ENCODE results near the gene CACNA1G. TPM values are rescaled to one million over a fixed set of nuclear protein-coding genes. Genes with fewer than 3 reads are reported as not detected.

Gene CACNA1G
- total RNA-seq, 2 donors from 2014 or later, result 0.11 TPM; not detected in 1

DNA sequence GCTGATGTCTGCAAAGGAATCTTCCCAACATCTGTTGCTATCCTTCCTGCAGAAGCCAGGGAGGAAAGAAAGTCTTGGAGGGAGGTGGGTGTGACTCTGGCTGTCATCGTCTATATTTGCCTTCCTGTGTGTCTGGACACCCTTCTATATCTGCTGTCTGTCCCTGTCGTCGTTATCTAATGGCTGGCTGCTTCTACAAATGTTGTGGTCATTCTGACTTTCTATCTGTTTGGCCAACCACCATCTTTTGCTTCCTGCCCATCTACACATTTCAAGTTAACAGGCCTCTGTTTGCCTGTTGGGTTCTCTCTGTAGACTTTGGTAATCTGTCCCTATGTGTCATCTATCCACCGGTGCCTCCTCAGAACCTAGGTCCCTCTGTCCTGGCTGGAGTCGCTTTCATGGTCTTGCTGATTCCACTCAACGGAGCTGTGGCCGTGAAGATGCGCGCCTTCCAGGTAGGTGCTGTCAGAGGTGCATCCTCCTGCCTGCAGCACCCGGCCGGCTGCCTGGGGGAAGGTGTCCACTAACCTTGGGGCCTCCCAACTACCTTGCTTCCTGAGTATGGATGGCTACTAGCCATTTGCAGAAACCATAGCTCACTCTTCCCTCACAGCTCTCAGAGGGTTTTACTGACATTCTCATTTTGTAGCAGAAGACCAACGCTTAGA is 104.4 kb downstream of the CACNA1G start:
- Mint-ChIP-seq H3K4me3 (no peak overlapping the region), H3K27ac (no peak overlapping the region), H3K4me1 (peaks cover 18% of the 10 kb centered on the region), H3K36me3 (ENCODE audit: low read depth) (no peaks in the 10 kb centered on the region), H3K9me3 (no peaks in the 10 kb centered on the region), H3K27me3 (no peaks in the 10 kb centered on the region)
- ATAC-seq (replicated peaks), result no peak

DNA sequence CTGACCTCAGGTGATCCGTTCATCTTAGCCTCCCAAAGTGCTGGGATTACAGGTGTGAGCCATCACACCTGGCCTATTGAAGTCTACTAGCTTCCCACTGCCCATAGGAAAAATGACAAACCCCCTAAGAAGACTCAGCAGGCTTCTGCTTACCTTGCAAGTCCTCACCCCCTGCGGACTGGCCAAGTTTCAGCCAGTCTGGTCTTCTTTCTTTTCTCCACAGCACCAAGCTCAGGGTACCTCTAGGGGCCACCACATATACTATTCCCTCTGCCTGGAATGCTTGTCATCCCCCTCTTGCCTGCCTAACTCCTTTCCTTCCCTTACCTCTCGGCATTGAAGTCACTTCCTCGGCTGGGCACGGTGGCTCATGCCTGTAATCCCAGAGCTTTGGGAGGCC is 105.3 kb downstream of the CACNA1G start:
- ATAC-seq (replicated peaks), result no peak
- Mint-ChIP-seq H3K27me3 (no peaks in the 10 kb centered on the region), H3K36me3 (ENCODE audit: low read depth) (no peaks in the 10 kb centered on the region), H3K27ac (peak overlapping the region; percentile 19), H3K9me3 (no peaks in the 10 kb centered on the region), H3K4me1 (peaks cover 18% of the 10 kb centered on the region), H3K4me3 (no peak overlapping the region)

DNA sequence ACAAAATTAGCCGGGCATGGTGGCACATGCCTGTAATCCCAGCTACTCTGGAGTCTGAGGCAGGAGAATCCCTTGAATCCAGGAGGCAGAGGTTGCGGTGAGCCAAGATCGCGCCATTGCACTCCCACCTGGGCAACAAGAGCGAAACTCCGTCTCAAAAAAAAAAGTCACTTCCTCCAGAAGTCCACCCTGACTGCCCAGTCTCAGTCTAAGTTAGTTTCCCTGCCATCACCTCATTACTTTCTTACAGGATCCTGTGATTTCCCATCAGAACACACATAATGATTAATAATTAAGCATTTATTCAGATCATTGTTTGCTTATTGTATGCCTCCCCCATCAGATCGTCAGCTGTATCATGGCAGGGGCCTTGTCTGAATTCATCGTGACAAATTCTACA is 105.8 kb downstream of the CACNA1G start:
- H3K27ac Mint-ChIP-seq, result peak overlapping the region; percentile 19
- no peak for ATAC-seq (replicated peaks)
- peaks cover 14% of the 10 kb centered on the region for H3K4me1 Mint-ChIP-seq
- H3K36me3 Mint-ChIP-seq (ENCODE audit: low read depth), result no peaks in the 10 kb centered on the region
- no peak overlapping the region for H3K4me3 Mint-ChIP-seq
- H3K27me3 Mint-ChIP-seq, result no peaks in the 10 kb centered on the region
- no peaks in the 10 kb centered on the region for H3K9me3 Mint-ChIP-seq

DNA sequence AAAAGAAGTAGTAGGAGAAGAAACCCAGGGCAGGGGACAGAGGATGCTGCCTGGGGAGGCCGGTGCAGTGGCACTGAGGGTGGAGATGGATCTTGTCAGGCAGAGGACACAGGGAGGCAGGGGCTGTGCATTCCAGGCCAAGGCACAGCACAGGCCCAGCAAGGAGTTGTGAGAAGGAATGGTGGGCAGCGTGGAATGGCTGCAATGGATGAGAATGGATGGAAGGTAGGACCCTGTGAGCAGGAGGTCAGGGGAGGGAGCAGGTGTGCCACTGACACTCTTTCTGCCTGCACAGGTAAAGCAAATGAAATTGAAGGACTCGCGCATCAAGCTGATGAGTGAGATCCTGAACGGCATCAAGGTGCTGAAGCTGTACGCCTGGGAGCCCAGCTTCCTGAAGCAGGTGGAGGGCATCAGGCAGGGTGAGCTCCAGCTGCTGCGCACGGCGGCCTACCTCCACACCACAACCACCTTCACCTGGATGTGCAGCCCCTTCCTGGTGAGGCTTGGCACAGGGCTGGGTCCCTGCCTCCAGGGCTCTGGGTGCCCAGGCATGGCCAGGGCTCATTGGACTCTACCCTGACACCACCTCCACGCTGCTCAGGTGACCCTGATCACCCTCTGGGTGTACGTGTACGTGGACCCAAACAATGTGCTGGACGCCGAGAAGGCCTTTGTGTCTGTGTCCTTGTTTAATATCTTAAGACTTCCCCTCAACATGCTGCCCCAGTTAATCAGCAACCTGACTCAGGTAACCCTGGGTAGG is 106.9 kb downstream of the CACNA1G start:
- no peaks in the 10 kb centered on the region for H3K27me3 Mint-ChIP-seq
- no peaks in the 10 kb centered on the region for H3K9me3 Mint-ChIP-seq
- H3K27ac Mint-ChIP-seq, result peak overlapping the region; percentile 64
- peak overlapping the region; percentile 20 for H3K4me3 Mint-ChIP-seq
- H3K36me3 Mint-ChIP-seq (ENCODE audit: low read depth), result no peaks in the 10 kb centered on the region
- no peak for ATAC-seq (replicated peaks)
- peaks cover 5% of the 10 kb centered on the region for H3K4me1 Mint-ChIP-seq

DNA sequence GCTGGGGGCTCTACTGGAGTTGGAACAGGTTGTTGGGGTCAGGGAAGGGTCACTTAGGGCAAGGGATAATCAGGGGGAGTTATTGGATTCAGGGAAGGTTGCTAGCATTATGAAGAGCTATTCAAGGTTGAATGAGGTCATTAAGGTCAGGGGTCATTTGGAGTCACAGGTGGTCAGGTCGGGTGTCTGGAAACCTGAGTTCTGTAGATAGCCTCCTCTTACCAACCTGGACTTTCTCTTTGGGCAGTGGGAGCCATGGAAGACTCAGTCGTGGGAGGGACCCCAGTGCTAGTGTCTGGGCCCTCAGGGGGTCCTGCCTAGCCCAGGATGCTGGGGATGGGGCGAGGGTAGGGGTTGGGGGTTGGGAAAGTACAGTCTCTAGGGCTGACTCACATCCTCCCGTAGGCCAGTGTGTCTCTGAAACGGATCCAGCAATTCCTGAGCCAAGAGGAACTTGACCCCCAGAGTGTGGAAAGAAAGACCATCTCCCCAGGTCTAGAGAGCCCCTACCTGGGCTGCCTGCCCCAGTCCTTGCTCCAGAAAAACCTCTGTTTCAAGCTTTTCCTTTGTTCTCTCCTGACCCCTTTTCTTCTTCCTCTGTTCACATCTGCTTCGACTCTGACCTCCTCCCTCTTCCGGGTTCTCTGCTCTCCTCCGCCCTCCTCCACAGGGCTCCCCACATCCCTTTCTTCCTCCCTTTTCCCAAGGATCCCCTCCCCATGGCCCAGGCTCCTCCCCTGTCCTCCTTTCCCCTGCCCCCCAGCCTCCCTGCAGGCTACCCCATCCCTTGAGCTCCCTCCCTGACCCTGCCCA is 107.7 kb downstream of the CACNA1G start:
- no peaks in the 10 kb centered on the region for H3K9me3 Mint-ChIP-seq
- H3K36me3 Mint-ChIP-seq (ENCODE audit: low read depth), result no peaks in the 10 kb centered on the region
- H3K27me3 Mint-ChIP-seq, result no peaks in the 10 kb centered on the region
- H3K4me3 Mint-ChIP-seq, result peak overlapping the region; percentile 20
- H3K4me1 Mint-ChIP-seq, result peaks cover 5% of the 10 kb centered on the region
- peak overlapping the region; percentile 64 for H3K27ac Mint-ChIP-seq
- ATAC-seq (replicated peaks), result peak; percentile 40

DNA sequence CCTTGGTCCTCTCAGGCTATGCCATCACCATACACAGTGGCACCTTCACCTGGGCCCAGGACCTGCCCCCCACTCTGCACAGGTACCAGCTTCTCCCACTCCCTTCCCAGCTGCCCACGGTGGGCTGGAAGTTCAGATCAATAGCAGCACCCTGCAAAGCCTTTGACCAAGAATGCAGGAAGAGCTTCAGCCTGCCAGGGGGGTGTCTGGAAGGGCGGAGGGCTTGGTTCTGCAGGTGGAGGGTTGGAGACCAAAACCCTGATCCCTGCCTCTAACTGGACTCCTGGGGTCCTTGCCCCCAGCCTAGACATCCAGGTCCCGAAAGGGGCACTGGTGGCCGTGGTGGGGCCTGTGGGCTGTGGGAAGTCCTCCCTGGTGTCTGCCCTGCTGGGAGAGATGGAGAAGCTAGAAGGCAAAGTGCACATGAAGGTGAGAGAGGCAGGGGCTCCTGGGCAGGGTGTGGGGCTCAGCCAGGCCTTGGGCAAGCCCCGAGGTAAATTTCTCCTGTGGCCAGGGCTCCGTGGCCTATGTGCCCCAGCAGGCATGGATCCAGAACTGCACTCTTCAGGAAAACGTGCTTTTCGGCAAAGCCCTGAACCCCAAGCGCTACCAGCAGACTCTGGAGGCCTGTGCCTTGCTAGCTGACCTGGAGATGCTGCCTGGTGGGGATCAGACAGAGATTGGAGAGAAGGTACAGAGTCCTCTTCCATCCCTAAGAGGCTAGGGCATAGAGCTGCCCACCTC is 108.5 kb downstream of the CACNA1G start:
- peak; percentile 23 for ATAC-seq (replicated peaks)
- H3K9me3 Mint-ChIP-seq, result no peaks in the 10 kb centered on the region
- no peak overlapping the region for H3K4me3 Mint-ChIP-seq
- no peaks in the 10 kb centered on the region for H3K27me3 Mint-ChIP-seq
- no peaks in the 10 kb centered on the region for H3K36me3 Mint-ChIP-seq (ENCODE audit: low read depth)
- peak overlapping the region; percentile 64 for H3K27ac Mint-ChIP-seq
- H3K4me1 Mint-ChIP-seq, result peaks cover 5% of the 10 kb centered on the region

DNA sequence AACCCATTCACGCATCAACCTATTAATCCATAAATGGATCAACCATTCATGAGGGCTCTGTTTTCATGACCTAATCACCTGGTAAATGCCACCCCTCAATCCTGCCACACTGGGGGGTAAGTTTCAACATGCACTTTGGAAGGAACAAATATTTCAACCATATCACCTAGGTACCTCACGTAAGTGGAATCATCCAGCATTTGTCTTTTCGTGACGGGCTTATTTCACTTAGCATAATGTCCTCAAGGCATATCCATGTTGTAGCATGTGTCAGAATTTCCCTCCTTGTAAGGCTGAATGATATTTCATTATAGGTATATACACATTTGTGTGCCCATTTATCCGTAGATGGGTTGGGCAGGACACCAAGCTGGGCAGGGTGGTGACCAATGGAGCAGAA is 111.6 kb downstream of the CACNA1G start:
- H3K9me3 Mint-ChIP-seq, result no peaks in the 10 kb centered on the region
- peaks cover 5% of the 10 kb centered on the region for H3K4me1 Mint-ChIP-seq
- peaks cover under 1% of the 10 kb centered on the region for H3K27me3 Mint-ChIP-seq
- ATAC-seq (replicated peaks), result no peak
- no peak overlapping the region for H3K4me3 Mint-ChIP-seq
- no peaks in the 10 kb centered on the region for H3K36me3 Mint-ChIP-seq (ENCODE audit: low read depth)
- no peak overlapping the region for H3K27ac Mint-ChIP-seq

DNA sequence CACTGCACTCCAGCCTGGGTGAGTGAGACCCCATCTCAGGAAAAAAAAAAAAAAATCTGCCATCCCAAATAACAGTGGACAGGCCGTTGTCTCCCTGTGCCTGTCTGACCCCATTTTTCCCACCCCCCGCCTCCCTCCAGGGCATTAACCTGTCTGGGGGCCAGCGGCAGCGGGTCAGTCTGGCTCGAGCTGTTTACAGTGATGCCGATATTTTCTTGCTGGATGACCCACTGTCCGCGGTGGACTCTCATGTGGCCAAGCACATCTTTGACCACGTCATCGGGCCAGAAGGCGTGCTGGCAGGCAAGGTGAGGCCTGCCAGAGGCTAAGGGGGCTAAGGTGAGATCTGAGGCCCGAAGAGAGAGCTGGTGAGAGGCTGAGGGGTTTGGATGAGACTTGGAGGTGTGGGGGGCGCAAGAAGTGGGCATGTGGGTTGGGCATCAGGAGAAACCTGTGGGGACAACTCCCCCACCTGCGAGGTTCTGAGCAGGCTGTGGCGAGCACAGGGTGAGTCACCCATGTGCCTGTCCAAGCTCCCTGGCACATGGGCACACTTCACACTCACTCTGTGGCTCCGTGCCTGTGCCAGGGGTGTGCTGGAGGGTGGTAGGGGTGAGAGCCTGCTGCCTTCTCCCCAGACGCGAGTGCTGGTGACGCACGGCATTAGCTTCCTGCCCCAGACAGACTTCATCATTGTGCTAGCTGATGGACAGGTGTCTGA is 112.5 kb downstream of the CACNA1G start:
- Mint-ChIP-seq H3K27me3 (peaks cover 3% of the 10 kb centered on the region), H3K9me3 (no peaks in the 10 kb centered on the region), H3K27ac (no peak overlapping the region), H3K4me3 (no peak overlapping the region), H3K4me1 (peaks cover 2% of the 10 kb centered on the region), H3K36me3 (ENCODE audit: low read depth) (no peaks in the 10 kb centered on the region)
- no peak for ATAC-seq (replicated peaks)

DNA sequence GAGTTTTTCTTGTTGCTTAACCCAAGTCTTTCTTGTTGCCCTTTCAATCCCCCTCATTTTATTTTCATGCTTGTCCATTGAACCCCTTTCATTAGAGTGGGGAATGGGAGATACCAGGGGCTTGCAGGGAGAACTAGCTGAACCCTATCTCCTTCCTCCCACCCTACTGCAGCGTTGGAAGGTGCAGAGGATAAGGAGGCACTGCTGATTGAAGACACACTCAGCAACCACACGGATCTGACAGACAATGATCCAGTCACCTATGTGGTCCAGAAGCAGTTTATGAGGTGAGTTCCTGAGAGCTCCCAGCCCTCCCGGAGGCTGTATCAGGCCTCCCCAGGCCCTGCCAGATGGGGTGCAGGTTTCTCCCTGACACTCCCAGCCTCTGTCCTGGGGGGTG is 114.7 kb downstream of the CACNA1G start:
- no peaks in the 10 kb centered on the region for H3K4me1 Mint-ChIP-seq
- H3K27me3 Mint-ChIP-seq, result peaks cover 3% of the 10 kb centered on the region
- H3K4me3 Mint-ChIP-seq, result no peak overlapping the region
- no peaks in the 10 kb centered on the region for H3K9me3 Mint-ChIP-seq
- no peak for ATAC-seq (replicated peaks)
- H3K36me3 Mint-ChIP-seq (ENCODE audit: low read depth), result no peaks in the 10 kb centered on the region
- no peak overlapping the region for H3K27ac Mint-ChIP-seq

DNA sequence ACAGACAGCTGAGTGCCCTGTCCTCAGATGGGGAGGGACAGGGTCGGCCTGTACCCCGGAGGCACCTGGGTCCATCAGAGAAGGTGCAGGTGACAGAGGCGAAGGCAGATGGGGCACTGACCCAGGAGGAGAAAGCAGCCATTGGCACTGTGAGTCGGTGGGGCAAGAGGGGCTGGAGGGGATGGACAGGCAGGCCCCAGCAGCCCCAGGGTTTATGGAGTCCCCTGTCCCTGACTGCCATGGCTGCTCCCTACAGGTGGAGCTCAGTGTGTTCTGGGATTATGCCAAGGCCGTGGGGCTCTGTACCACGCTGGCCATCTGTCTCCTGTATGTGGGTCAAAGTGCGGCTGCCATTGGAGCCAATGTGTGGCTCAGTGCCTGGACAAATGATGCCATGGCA is 115.1 kb downstream of the CACNA1G start:
- Mint-ChIP-seq H3K36me3 (ENCODE audit: low read depth) (no peaks in the 10 kb centered on the region), H3K27ac (no peak overlapping the region), H3K27me3 (peaks cover 3% of the 10 kb centered on the region), H3K9me3 (no peaks in the 10 kb centered on the region), H3K4me3 (no peak overlapping the region), H3K4me1 (no peaks in the 10 kb centered on the region)
- ATAC-seq (replicated peaks), result no peak

DNA sequence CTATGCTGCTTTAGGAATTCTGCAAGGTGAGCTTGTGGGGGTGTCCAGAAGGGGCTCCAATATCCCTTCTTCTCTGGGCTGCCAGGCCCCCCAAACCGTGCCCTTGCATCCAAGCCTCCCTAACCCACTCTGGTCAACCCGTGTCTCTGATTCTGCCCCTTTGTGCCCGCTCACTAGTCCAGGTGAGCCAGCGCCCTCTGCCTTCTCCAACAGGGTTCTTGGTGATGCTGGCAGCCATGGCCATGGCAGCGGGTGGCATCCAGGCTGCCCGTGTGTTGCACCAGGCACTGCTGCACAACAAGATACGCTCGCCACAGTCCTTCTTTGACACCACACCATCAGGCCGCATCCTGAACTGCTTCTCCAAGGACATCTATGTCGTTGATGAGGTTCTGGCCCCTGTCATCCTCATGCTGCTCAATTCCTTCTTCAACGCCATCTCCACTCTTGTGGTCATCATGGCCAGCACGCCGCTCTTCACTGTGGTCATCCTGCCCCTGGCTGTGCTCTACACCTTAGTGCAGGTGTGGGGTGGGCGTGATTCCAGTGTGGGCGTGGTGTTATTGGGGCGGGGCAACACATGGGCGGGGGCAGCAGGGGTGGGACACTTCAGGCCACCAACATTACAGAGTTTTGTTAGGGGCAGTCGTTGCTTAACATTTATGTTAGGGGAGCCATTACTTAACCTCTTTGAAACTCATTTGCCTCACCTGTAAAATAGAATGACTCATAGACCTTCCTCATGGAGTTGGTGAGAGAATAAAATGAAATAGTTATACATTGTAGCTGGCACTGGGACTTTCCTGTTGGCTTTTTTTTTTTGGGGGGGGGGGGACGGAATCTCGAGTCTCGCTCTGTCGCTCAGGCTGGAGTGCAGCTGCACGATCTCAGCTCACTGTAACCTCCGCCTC is 115.8 kb downstream of the CACNA1G start:
- H3K36me3 Mint-ChIP-seq (ENCODE audit: low read depth), result no peaks in the 10 kb centered on the region
- H3K27me3 Mint-ChIP-seq, result peaks cover 7% of the 10 kb centered on the region
- no peaks in the 10 kb centered on the region for H3K9me3 Mint-ChIP-seq
- no peak overlapping the region for H3K4me3 Mint-ChIP-seq
- H3K4me1 Mint-ChIP-seq, result peaks cover 3% of the 10 kb centered on the region
- ATAC-seq (replicated peaks), result no peak
- no peak overlapping the region for H3K27ac Mint-ChIP-seq
